HEK293 (cell line): Measurements from ENCODE around the gene IGF1R.

Experiments used
- CTCF ChIA-PET: fragments of 350-600 bp; formaldehyde crosslinking; extraction: SDS; loops from one replicate; lab custom pipeline; 2021; ENCODE audit warnings: antibody characterized with exemption; lab: Yijun Ruan, JAX
- POLR2A ChIA-PET: fragments of 300-600 bp; formaldehyde crosslinking; extraction: SDS; loops from one replicate; lab custom pipeline; 2020; ENCODE audit warnings: antibody characterized with exemption, inconsistent platforms; lab: Yijun Ruan, JAX
- H3K27ac ChIP-seq: fragments of 200-500 bp; sonication (Bioruptor generic); 2 replicates; pipeline ENCODE4 v1.5.1; 2014; ENCODE audit warnings: low read depth, low read length, control low read depth, inconsistent platforms; ENCODE audit errors: extremely low read depth
- H3K36me3 ChIP-seq, 2 experiments: fragments of 200-500 bp in 1 of 2; sonication (Bioruptor generic) in 1 of 2; 1 replicate in 1 of 2; 2 replicates in 1 of 2; pipeline ENCODE4 v1.5.1; 2014 to 2017; ENCODE audit warnings: inconsistent platforms in 2 of 2, low read length in 2 of 2; ENCODE audit not compliant: control insufficient read depth in 2 of 2, insufficient read depth in 1 of 2
- H3K4me1 ChIP-seq: fragments of 200-500 bp; sonication (Bioruptor generic); 2 replicates; pipeline ENCODE4 v1.5.1; 2014; ENCODE audit warnings: mild to moderate bottlenecking, low read length, inconsistent platforms; ENCODE audit not compliant: control insufficient read depth, insufficient read depth
- H3K4me3 ChIP-seq: 2 replicates; pipeline ENCODE4 v1.5.1; 2011; ENCODE audit warnings: low read depth, mild to moderate bottlenecking, control low read depth, low read length, moderate library complexity
- H3K9me3 ChIP-seq: fragments of 200-500 bp; sonication (Bioruptor generic); 2 replicates; pipeline ENCODE4 v1.5.1; 2014; ENCODE audit warnings: low read depth, low read length, inconsistent platforms; ENCODE audit not compliant: control insufficient read depth, insufficient read depth
- FEZF1 ChIP-seq: fragments of 450-650 bp; formaldehyde crosslinking; IDR thresholded peaks from 2 replicates; pipeline ENCODE4 v1.5.1; 2016; ENCODE audit warnings: missing biosample characterization, missing genetic modification characterization
- KLF10 ChIP-seq: fragments of 450-650 bp; IDR thresholded peaks from 2 replicates; pipeline ENCODE4 v1.5.1; 2018; ENCODE audit warnings: missing biosample characterization, mild to moderate bottlenecking, missing genetic modification characterization
- MEIS1 ChIP-seq: sonication (generic); formaldehyde crosslinking; IDR thresholded peaks from 2 replicates; pipeline ENCODE4 v1.8.1; 2022; ENCODE audit warnings: missing genetic modification reagents, mild to moderate bottlenecking, borderline replicate concordance
- PRDM1 ChIP-seq: fragments of 450-650 bp; formaldehyde crosslinking; IDR thresholded peaks from 2 replicates; pipeline ENCODE4; 2016; ENCODE audit warnings: missing biosample characterization, missing genetic modification characterization
- ZFP37 ChIP-seq: fragments of 450-650 bp; formaldehyde crosslinking; IDR thresholded peaks from 2 replicates; pipeline ENCODE4 v1.5.1; 2016; ENCODE audit warnings: missing biosample characterization, missing genetic modification characterization
- ZNF169 ChIP-seq: fragments of 450-650 bp; formaldehyde crosslinking; IDR thresholded peaks from 2 replicates; pipeline ENCODE4 v1.5.1; 2016; ENCODE audit warnings: missing biosample characterization, missing genetic modification characterization
- ZNF211 ChIP-seq: fragments of 450-650 bp; formaldehyde crosslinking; IDR thresholded peaks from 2 replicates; pipeline ENCODE4 v1.5.1; 2016; ENCODE audit warnings: low read depth, missing biosample characterization, missing genetic modification characterization
- ZNF23 ChIP-seq: fragments of 450-650 bp; formaldehyde crosslinking; IDR thresholded peaks from 2 replicates; pipeline ENCODE4 v1.5.1; 2016; ENCODE audit warnings: missing biosample characterization, missing genetic modification characterization, borderline replicate concordance
- ZNF239 ChIP-seq: fragments of 450-650 bp; formaldehyde crosslinking; IDR thresholded peaks from 2 replicates; pipeline ENCODE4 v1.5.1; 2016; ENCODE audit warnings: missing biosample characterization, missing genetic modification characterization
- ZNF302 ChIP-seq: fragments of 450-650 bp; formaldehyde crosslinking; IDR thresholded peaks from 2 replicates; pipeline ENCODE4 v1.5.1; 2016; ENCODE audit warnings: missing biosample characterization, missing genetic modification characterization, low read depth
- ZNF548 ChIP-seq: fragments of 450-650 bp; formaldehyde crosslinking; IDR thresholded peaks from 2 replicates; pipeline ENCODE4 v1.5.1; 2016; ENCODE audit warnings: missing biosample characterization, missing genetic modification characterization
- ZNF555 ChIP-seq: fragments of 450-650 bp; formaldehyde crosslinking; conservative IDR thresholded peaks from 2 replicates; pipeline ENCODE4 v1.5.1; 2017; ENCODE audit warnings: missing biosample characterization, mild to moderate bottlenecking, missing genetic modification characterization, inconsistent platforms
- ZNF621 ChIP-seq: fragments of 450-650 bp; formaldehyde crosslinking; IDR thresholded peaks from 2 replicates; pipeline ENCODE4 v1.5.1; 2017; ENCODE audit warnings: missing biosample characterization, missing genetic modification characterization
- ZNF658 ChIP-seq: fragments of 450-650 bp; formaldehyde crosslinking; IDR thresholded peaks from 2 replicates; pipeline ENCODE4; 2016; ENCODE audit warnings: missing biosample characterization, missing genetic modification characterization
- ZNF747 ChIP-seq: fragments of 450-650 bp; formaldehyde crosslinking; IDR thresholded peaks from 2 replicates; pipeline ENCODE4 v1.5.1; 2016; ENCODE audit warnings: missing biosample characterization, missing genetic modification characterization
- ZSCAN23 ChIP-seq: fragments of 450-650 bp; formaldehyde crosslinking; IDR thresholded peaks from 2 replicates; pipeline ENCODE4 v1.5.1; 2016; ENCODE audit warnings: missing biosample characterization, missing genetic modification characterization
- TF ChIP-seq, protein P1 (sequence below): fragments of 450-650 bp; formaldehyde crosslinking; IDR thresholded peaks from 2 replicates; pipeline ENCODE4 v1.5.1; 2016; ENCODE audit warnings: missing biosample characterization, missing genetic modification characterization
- TF ChIP-seq, protein P2 (sequence below): fragments of 450-650 bp; IDR thresholded peaks from 2 replicates; pipeline ENCODE4 v1.5.1; 2018; ENCODE audit warnings: missing biosample characterization, missing genetic modification characterization
- TF ChIP-seq, protein P3 (sequence below): fragments of 450-650 bp; formaldehyde crosslinking; IDR thresholded peaks from 2 replicates; pipeline ENCODE4 v1.5.1; 2016; ENCODE audit warnings: missing biosample characterization, missing genetic modification characterization
- TF ChIP-seq, protein P4 (sequence below): fragments of 450-650 bp; formaldehyde crosslinking; IDR thresholded peaks from 2 replicates; pipeline ENCODE4 v1.5.1; 2017; ENCODE audit warnings: missing biosample characterization, missing genetic modification characterization

IGF1R gene

DNA sequence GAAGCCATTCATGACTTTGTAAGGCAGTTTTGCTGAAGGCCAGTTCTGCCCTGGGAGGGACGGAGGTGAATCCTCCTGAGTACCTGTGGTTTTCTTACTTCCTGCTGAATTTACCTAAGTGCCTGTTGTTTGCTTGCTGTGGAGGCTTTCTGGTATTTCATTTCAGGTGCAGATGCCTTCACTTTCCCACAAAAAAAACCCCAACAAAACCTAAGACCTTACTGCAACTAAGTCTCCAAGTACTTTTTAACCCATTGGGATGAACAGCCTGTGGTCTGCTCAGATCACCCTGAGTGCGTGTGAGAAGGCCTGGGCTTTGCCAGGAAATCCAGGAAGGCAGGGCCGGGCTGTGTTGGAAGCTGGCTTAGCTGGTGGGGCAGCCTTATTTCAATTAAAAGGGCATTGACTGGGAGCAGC, 65.3 kb downstream of the IGF1R start:
- peaks cover 5% of the 10 kb centered on the region for H3K4me1 ChIP-seq
- H3K27ac ChIP-seq = no peak overlapping the region
- TF ChIP-seq ZNF23 (tag by site-specific recombination) = no peak
- TF ChIP-seq KLF10 (tag by site-specific recombination) = no peak
- TF ChIP-seq ZSCAN23 (tag by site-specific recombination) = no peak
- TF ChIP-seq ZNF169 (tag by site-specific recombination) = no peak
- TF ChIP-seq PRDM1 = no peak
- no peak for TF ChIP-seq ZNF658 (tag by site-specific recombination)
- TF ChIP-seq ZNF211 (tag by site-specific recombination) = no peak
- TF ChIP-seq FEZF1 (tag by site-specific recombination) = no peak
- ChIA-PET CTCF (interaction anchor here (1.4 kb wide), 1 partner anchor 10 kb away, joined by 3 read pairs; no protein-coding TSS in a partner anchor), POLR2A (no interaction called here)
- H3K9me3 ChIP-seq = no peaks in the 10 kb centered on the region
- no peak overlapping the region for H3K4me3 ChIP-seq
- H3K36me3 ChIP-seq = peaks cover 4 to 6% of the 10 kb centered on the region in 2 experiments; a peak in 1 of 3 replicates

DNA sequence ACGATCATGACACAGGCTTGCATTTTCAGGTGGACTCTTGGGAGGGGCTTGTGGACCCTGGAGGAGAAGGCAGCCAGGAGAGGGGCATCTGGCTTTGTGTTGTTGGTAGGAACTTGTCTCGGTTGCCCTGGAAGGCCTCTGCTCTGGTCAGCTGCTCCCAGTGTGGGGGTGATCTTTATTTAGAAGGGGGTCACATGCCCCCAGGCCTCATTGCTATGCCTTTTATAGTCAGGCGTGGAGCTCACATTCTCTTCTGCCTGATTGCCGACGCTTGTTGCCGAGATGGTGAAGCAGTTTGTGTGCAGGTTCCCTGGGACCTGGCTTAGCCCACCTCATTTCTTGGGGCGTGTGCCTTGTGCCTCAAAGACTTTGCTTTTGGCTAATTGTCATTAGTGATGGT, 66.6 kb downstream of the IGF1R start:
- ChIA-PET CTCF (interaction anchor here (0.7 kb wide), 1 partner anchor 48 kb away, joined by 4 read pairs; no protein-coding TSS in a partner anchor), POLR2A (interaction anchor here (0.6 kb wide), 1 partner anchor 335 kb away, joined by 3 read pairs; no protein-coding TSS in a partner anchor)
- no peaks in the 10 kb centered on the region for H3K9me3 ChIP-seq
- H3K4me3 ChIP-seq = no peak overlapping the region
- TF ChIP-seq, protein P1, sequence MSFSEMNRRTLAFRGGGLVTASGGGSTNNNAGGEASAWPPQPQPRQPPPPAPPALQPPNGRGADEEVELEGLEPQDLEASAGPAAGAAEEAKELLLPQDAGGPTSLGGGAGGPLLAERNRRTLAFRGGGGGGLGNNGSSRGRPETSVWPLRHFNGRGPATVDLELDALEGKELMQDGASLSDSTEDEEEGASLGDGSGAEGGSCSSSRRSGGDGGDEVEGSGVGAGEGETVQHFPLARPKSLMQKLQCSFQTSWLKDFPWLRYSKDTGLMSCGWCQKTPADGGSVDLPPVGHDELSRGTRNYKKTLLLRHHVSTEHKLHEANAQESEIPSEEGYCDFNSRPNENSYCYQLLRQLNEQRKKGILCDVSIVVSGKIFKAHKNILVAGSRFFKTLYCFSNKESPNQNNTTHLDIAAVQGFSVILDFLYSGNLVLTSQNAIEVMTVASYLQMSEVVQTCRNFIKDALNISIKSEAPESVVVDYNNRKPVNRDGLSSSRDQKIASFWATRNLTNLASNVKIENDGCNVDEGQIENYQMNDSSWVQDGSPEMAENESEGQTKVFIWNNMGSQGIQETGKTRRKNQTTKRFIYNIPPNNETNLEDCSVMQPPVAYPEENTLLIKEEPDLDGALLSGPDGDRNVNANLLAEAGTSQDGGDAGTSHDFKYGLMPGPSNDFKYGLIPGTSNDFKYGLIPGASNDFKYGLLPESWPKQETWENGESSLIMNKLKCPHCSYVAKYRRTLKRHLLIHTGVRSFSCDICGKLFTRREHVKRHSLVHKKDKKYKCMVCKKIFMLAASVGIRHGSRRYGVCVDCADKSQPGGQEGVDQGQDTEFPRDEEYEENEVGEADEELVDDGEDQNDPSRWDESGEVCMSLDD = no peak
- TF ChIP-seq, protein P2, sequence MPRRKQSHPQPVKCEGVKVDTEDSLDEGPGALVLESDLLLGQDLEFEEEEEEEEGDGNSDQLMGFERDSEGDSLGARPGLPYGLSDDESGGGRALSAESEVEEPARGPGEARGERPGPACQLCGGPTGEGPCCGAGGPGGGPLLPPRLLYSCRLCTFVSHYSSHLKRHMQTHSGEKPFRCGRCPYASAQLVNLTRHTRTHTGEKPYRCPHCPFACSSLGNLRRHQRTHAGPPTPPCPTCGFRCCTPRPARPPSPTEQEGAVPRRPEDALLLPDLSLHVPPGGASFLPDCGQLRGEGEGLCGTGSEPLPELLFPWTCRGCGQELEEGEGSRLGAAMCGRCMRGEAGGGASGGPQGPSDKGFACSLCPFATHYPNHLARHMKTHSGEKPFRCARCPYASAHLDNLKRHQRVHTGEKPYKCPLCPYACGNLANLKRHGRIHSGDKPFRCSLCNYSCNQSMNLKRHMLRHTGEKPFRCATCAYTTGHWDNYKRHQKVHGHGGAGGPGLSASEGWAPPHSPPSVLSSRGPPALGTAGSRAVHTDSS = no peak
- TF ChIP-seq ZNF239 (tag by site-specific recombination) (no peak), ZNF555 (tag by site-specific recombination) (no peak), ZNF548 (tag by site-specific recombination) (no peak), MEIS1 (CRISPR knock-in tag) (no peak), ZNF169 (tag by site-specific recombination) (no peak), ZNF302 (tag by site-specific recombination) (no peak), ZNF747 (tag by site-specific recombination) (no peak), ZNF621 (tag by site-specific recombination) (no peak), ZFP37 (no peak)
- TF ChIP-seq, protein P3, sequence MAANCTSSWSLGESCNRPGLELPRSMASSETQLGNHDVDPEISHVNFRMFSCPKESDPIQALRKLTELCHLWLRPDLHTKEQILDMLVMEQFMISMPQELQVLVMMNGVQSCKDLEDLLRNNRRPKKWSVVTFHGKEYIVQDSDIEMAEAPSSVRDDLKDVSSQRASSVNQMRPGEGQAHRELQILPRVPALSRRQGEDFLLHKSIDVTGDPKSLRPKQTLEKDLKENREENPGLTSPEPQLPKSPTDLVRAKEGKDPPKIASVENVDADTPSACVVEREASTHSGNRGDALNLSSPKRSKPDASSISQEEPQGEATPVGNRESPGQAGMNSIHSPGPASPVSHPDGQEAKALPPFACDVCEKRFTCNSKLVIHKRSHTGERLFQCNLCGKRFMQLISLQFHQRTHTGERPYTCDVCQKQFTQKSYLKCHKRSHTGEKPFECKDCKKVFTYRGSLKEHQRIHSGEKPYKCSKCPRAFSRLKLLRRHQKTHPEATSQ (tag by site-specific recombination) = no peak
- TF ChIP-seq, protein P4, sequence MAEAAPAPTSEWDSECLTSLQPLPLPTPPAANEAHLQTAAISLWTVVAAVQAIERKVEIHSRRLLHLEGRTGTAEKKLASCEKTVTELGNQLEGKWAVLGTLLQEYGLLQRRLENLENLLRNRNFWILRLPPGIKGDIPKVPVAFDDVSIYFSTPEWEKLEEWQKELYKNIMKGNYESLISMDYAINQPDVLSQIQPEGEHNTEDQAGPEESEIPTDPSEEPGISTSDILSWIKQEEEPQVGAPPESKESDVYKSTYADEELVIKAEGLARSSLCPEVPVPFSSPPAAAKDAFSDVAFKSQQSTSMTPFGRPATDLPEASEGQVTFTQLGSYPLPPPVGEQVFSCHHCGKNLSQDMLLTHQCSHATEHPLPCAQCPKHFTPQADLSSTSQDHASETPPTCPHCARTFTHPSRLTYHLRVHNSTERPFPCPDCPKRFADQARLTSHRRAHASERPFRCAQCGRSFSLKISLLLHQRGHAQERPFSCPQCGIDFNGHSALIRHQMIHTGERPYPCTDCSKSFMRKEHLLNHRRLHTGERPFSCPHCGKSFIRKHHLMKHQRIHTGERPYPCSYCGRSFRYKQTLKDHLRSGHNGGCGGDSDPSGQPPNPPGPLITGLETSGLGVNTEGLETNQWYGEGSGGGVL (tag by site-specific recombination) = no peak
- H3K36me3 ChIP-seq = peaks cover 4 to 6% of the 10 kb centered on the region in 2 experiments; a peak in 1 of 3 replicates
- H3K4me1 ChIP-seq = peaks cover 8% of the 10 kb centered on the region
- no peak overlapping the region for H3K27ac ChIP-seq
